ENCODE data around the gene DHRS12.

DNA sequence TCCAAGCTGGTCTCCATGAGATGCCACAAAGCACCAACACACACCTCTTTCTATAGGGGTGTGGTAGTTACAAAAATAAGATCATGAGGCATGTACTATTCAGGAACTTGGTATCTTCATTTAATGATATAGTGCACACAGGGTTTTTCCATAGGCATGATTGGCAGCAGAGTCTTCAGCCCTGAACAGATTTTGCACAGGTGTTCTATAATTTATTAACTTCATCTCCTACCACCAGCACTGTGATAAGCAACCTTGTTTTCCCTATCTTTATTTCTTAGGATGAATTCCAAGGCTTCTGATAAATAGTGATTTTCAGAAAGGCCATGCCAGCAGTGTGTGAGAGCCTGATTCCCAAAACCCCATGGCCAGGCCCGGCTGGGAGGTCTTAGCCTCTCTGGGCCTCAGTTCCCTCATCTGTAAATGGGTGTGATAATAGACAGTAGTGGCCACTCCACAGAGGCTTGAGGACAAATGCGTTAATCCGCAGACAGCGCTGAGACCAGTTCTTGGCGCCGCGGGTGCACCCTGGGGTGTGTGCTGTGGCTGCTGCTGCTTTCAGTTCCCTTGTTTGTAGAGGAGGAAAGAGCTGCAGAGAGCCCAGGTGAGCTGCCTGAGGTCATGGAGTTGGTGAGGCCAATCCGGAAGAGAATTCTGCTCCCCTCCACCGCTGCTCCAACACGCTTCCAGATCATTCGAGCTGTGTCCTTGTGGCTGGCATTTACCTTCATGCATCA lies 33.1 kb downstream of the DHRS12 start:
- TF ChIP-seq, protein P1, sequence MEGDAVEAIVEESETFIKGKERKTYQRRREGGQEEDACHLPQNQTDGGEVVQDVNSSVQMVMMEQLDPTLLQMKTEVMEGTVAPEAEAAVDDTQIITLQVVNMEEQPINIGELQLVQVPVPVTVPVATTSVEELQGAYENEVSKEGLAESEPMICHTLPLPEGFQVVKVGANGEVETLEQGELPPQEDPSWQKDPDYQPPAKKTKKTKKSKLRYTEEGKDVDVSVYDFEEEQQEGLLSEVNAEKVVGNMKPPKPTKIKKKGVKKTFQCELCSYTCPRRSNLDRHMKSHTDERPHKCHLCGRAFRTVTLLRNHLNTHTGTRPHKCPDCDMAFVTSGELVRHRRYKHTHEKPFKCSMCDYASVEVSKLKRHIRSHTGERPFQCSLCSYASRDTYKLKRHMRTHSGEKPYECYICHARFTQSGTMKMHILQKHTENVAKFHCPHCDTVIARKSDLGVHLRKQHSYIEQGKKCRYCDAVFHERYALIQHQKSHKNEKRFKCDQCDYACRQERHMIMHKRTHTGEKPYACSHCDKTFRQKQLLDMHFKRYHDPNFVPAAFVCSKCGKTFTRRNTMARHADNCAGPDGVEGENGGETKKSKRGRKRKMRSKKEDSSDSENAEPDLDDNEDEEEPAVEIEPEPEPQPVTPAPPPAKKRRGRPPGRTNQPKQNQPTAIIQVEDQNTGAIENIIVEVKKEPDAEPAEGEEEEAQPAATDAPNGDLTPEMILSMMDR (IDR thresholded peaks at IDR 0.05): no peak
- TF ChIP-seq POLR2A (IDR thresholded peaks at IDR 0.05): no peak

Measured in Peyer's patch (tissue), 4 donors.